Activated T-helper 1 cell treated with anti-CD3 and anti-CD28 coated beads, Interleukin-2, amount 50 U/mL, for 16 hours (primary cell): Measurements from ENCODE around the gene CEP104.
"Not testable (repeated sequence)": the region's sequence is repeated elsewhere in the genome, so short reads cannot be mapped to it uniquely, and the experiment has no call there.

Experiments used
- DNase-seq, 2 donors: peaks; one replicate each; pipeline ENCODE4 v3.0.0-alpha.2; 2020; ENCODE audit warnings: low read depth in 1 of 2, low spot score in 1 of 2

Gene CEP104

GRCh38 chr1:3828391-3828790 is 28.6 kb downstream of the CEP104 start:
- DNase-seq: no peak

- no peak for DNase-seq
Observed at GRCh38 chr1:3827813-3828307, 29.2 kb downstream of the CEP104 start.

DNA sequence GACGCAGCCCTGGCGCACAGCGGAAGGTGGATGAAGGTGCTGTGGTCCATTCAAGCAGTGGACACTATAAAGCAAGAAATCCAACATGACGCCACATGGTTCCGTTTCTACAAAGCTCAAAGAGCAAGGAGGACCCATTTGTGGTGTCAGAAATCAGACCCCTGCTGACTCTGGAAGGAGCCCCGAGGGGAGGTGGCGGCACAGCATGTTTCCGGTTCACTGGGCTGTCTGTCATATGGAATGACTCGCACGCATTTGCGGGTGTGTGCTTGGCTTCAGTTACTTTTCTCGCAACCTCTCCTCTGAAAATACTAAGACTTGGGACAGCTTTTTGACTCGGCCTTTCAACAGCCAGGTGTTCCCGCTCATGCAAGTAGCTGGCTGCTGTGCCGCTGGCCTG is 31.7 kb downstream of the CEP104 start:
- DNase-seq: no peak

DNA sequence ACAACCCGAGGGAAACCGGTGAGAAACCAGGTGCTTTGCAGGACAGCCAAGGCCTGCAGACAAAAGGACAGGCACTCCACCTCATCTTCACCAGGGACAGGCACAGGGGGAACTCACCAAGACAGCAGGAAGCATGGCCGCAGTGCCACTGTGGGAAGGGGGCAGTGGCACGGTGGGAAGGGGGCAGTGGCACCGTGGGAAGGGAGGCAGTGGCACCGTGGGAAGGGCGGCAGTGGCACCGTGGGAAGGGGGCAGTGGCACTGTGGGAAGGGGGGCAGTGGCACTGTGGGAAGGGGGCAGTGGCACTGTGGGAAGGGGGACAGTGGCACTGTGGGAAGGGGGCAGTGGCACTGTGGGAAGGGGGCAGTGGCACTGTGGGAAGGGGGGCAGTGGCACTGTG is 32.4 kb downstream of the CEP104 start:
- no peak for DNase-seq

- DNase-seq: no peak
Observed at GRCh38 chr1:3822421-3822820, 34.6 kb downstream of the CEP104 start.

DNA sequence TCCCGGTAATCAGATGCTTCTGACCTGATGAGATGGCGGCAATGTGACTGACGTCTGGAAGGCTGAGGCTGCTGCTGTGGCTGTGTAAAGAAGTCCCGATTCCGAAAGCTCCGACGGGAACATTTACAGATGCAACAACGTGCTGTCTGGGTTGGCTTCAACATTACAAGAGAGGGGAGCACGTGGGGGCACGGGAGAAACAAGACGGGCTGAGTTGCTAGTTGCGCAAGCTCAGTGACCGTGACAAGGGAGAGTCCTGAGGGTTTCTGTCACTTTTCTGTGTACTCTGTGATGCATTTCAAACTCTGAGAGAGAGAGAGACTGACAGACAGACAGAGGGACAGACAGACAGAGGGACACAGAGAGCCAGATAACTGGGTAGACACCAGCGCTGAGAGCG is 35.1 kb downstream of the CEP104 start:
- no peak for DNase-seq

- DNase-seq: no peak
Observed at GRCh38 chr1:3821447-3821846, 35.6 kb downstream of the CEP104 start.

GRCh38 chr1:3821004-3821403 is 36.0 kb downstream of the CEP104 start:
- no peak for DNase-seq

DNA sequence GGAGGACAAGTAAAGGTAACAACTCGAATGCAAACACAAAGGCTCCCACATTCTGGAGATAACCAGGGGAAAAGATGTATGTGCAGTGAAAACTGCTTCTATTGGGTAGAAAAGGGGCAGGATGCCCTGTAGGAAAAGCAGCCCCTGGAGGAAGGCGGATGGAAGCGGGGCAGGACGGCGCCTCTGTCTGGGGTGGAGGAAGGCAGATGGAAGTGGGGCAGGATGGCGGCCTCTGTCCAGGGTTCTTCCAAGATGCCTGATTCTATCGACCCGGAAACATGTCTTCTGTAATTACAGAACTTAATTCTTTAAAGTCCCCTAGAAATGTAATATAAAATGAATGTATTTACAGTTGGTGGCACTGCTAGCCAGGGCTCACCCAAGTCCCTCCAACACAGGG is 36.7 kb downstream of the CEP104 start:
- DNase-seq: no peak

- no peak for DNase-seq
Observed at GRCh38 chr1:3819771-3820200, 37.2 kb downstream of the CEP104 start.

GRCh38 chr1:3817821-3818597 is 39.0 kb downstream of the CEP104 start:
- no peak for DNase-seq

GRCh38 chr1:3817138-3817740 is 39.8 kb downstream of the CEP104 start:
- DNase-seq: no peak

GRCh38 chr1:3816331-3817137 is 40.5 kb downstream of the CEP104 start:
- DNase-seq: no peak

- DNase-seq: no peak
Observed at GRCh38 chr1:3814771-3815561, 42.0 kb downstream of the CEP104 start.

- no peak for DNase-seq
Observed at GRCh38 chr1:3814065-3814464, 42.9 kb downstream of the CEP104 start.

DNA sequence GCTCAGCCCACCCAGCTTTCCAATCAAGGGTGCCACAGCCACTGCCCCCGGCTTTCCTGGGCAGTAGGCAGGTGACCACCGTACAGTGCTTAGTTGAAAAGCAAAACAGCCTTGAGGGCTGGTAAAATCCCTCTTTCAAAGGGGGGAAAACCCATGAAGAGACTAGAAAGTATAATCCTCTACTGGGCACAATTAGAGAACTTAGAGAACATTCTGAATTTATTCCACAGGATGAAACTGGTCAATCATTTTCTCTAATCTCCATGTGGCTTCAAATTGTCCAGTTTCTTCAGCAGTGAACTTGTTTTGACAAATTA is 45.5 kb downstream of the CEP104 start:
- DNase-seq: no peak

DNA sequence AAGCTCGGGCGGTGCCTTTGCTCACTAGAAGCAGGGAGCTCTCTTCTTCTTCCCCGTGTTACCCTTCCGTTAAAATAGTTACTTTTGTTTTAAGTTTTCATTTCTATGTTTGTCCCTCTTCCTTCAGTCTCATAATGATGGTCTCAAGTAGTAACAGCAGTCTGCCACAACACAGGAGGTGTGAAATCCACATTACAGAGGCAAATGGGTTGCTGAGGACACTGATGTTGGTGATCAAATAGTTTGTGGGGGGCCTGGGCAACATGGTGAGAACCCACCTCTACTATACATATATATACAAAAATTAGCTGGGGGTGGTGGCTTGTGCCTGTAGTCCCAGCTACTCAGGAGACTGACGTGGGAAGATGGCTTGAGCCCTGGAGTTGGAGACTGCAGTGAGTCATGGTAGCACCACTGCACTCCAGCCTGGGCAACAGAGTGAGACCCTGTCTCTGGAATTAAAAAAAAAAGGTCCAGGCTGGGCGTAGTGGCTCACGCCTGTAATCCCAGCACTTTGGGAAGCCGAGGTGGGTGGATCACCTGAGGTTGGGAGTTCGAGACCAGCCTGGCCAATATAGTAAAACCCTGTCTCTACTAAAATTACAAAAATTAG is 46.8 kb downstream of the CEP104 start:
- not testable (repeated sequence) for DNase-seq

- DNase-seq: no peak
Observed at GRCh38 chr1:3809680-3810079, 47.3 kb downstream of the CEP104 start.

GRCh38 chr1:3807769-3808168 is 49.2 kb downstream of the CEP104 start:
- no peak for DNase-seq

DNA sequence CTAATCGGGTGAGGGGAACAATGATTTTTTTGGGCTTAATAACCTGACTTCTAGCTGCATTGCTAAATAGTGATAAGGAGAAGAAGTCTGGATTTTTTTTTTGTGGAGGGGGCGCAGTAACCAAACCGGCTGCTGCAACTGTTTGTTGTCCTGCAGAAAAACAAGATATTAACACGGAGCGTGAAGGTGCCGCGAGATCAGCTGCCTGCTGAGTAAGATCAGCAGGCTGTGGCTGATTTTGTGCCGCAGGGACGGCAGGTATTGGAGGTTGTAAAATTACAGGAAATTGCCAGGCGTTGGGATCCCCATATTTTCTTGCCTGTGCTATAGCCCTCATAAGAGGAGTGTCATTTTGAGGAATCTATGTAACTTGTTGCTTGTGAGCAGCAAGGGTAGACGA is 52.0 kb downstream of the CEP104 start:
- DNase-seq: no peak

GRCh38 chr1:3804627-3804944 is 52.4 kb downstream of the CEP104 start:
- DNase-seq: not testable (repeated sequence)
